Caco-2 (cell line): ENCODE measurements around the gene NDUFS7. TPM values are rescaled to one million over a fixed set of nuclear protein-coding genes. Genes with fewer than 3 reads are reported as not detected.
A peak's percentile ranks its signal among the peaks of the same experiment; 100 is the strongest.

Experiments
- BruUV-seq: library from RNA; stranded (reverse); fragments of 400-500 nt; replicated peaks from 2 replicates; lab custom pipeline; 2021; lab: Mats Ljungman, UMichigan
- CTCF ChIA-PET: fragments of 300-600 bp; sonication (Branson Sonifier 250); formaldehyde crosslinking; loops from one replicate; lab custom pipeline; 2022; ENCODE audit warnings: antibody characterized with exemption; lab: Charles Lee
- POLR2A ChIA-PET: fragments of 300-600 bp; sonication (Branson Sonifier 250); formaldehyde crosslinking; loops from one replicate; lab custom pipeline; 2022; ENCODE audit warnings: antibody characterized with exemption; lab: Charles Lee
- DNase-seq, 2 experiments: peaks; one replicate each; pipeline versions ENCODE4 v3.0.0 to v3.0.0-alpha.2; 2020 to 2022
- H3K27me3 ChIP-seq: replicated peaks from 2 replicates; pipeline ENCODE4 v1.6.0; 2011; ENCODE audit warnings: low read length; ENCODE audit not compliant: control insufficient read depth, insufficient read depth
- H3K36me3 ChIP-seq: 2 replicates; pipeline ENCODE4 v1.5.1; 2011; ENCODE audit warnings: low read length; ENCODE audit not compliant: control insufficient read depth, insufficient read depth
- H3K4me1 ChIP-seq: fragments of 250-450 bp; sonication (Bioruptor Pico); 2 replicates; pipeline ENCODE4 v1.5.1; 2020; ENCODE audit warnings: mild to moderate bottlenecking
- H3K4me3 ChIP-seq: 2 replicates; pipeline ENCODE4 v1.5.1; 2011; ENCODE audit warnings: low read depth, mild to moderate bottlenecking, control low read depth, low read length
- H3K9me3 ChIP-seq: fragments of 250-450 bp; sonication (Bioruptor Pico); 2 replicates; pipeline ENCODE4 v1.5.1; 2020; ENCODE audit warnings: mild to moderate bottlenecking, moderate library complexity
- H3K27ac Mint-ChIP-seq: one replicate; pipeline ENCODE4 v1.8.0; 2022; ENCODE audit warnings: mixed read lengths; ENCODE audit not compliant: unreplicated experiment
- H3K27me3 Mint-ChIP-seq: one replicate; pipeline ENCODE4 v1.8.0; 2022; ENCODE audit warnings: mixed read lengths; ENCODE audit not compliant: insufficient read depth, unreplicated experiment
- H3K36me3 Mint-ChIP-seq: one replicate; pipeline ENCODE4 v1.8.0; 2022; ENCODE audit warnings: mild to moderate bottlenecking, mixed read lengths; ENCODE audit not compliant: insufficient read depth, unreplicated experiment
- H3K4me1 Mint-ChIP-seq: one replicate; pipeline ENCODE4 v1.8.0; 2022; ENCODE audit warnings: low read depth, mixed read lengths; ENCODE audit not compliant: unreplicated experiment
- H3K4me3 Mint-ChIP-seq: one replicate; pipeline ENCODE4 v1.8.0; 2022; ENCODE audit warnings: mild to moderate bottlenecking, moderate library complexity, mixed read lengths; ENCODE audit not compliant: unreplicated experiment
- H3K9me3 Mint-ChIP-seq: one replicate; pipeline ENCODE4 v1.8.0; 2022; ENCODE audit warnings: mixed read lengths; ENCODE audit not compliant: unreplicated experiment
- CTCF ChIP-seq, 2 experiments: fragments of 200-600 bp in 1 of 2; IDR thresholded peaks; 1 replicate in 1 of 2; 2 replicates in 1 of 2; pipeline versions ENCODE4 v1.5.1 to v1.8.0; 2011 to 2022; ENCODE audit warnings: antibody characterized with exemption in 1 of 2, control low read depth in 1 of 2, inconsistent platforms in 1 of 2, low read depth in 1 of 2, low read length in 1 of 2, mild to moderate bottlenecking in 1 of 2, moderate library complexity in 1 of 2; ENCODE audit not compliant: insufficient read depth in 1 of 2, severe bottlenecking in 1 of 2, unreplicated experiment in 1 of 2
- intact Hi-C: fragments of 100-400 bp; cut with micrococcal nuclease; formaldehyde crosslinking; loops from one replicate; pipeline ENCODE4 v1.10.0; 2022; ENCODE audit not compliant: unreplicated experiment
- total RNA-seq: library from RNA; stranded (reverse); gene quantifications from 2 replicates; pipeline ENCODE4 v1.2.3, GENCODE V29; 2022

Gene NDUFS7
- total RNA-seq, 1 experiment from 2014 or later = 111 TPM

GRCh38 chr19:1396019-1396767 is 12.5 kb downstream of the NDUFS7 start:
- ChIA-PET CTCF (interaction anchor here (0.6 kb wide), 2 partner anchors 97 to 371 kb away, joined by 4 to 5 read pairs; no protein-coding TSS in a partner anchor), POLR2A (no interaction called here)
- Mint-ChIP-seq H3K27me3 (no peaks in the 10 kb centered on the region), H3K27ac (no peak overlapping the region), H3K9me3 (no peaks in the 10 kb centered on the region), H3K4me1 (no peaks in the 10 kb centered on the region), H3K4me3 (no peak overlapping the region), H3K36me3 (peaks cover 72% of the 10 kb centered on the region)
- Histone ChIP-seq H3K4me3 (no peak overlapping the region), H3K36me3 (peaks cover 2% of the 10 kb centered on the region; the same call in 1 of the 2 replicates), H3K9me3 (no peaks in the 10 kb centered on the region), H3K27me3 (no peaks in the 10 kb centered on the region), H3K4me1 (peaks cover 6% of the 10 kb centered on the region)
- intact Hi-C loops = no loop called here
- TF ChIP-seq CTCF (IDR thresholded peaks at IDR 0.05; ENCODE audit: insufficient read depth in 1 of 2, low read depth in 1 of 2, low read length in 1 of 2, severe bottlenecking in 1 of 2, unreplicated experiment in 1 of 2) = no peak
- BruUV-seq = no TSS peak
- DNase-seq = no peak

- no peaks in the 10 kb centered on the region for H3K9me3 ChIP-seq
- Mint-ChIP-seq H3K36me3 (peaks cover 64% of the 10 kb centered on the region), H3K4me3 (no peak overlapping the region), H3K27ac (no peak overlapping the region), H3K27me3 (no peaks in the 10 kb centered on the region), H3K9me3 (no peaks in the 10 kb centered on the region), H3K4me1 (no peaks in the 10 kb centered on the region)
- H3K4me1 ChIP-seq = peaks cover 9% of the 10 kb centered on the region
- H3K36me3 ChIP-seq = peaks cover 2% of the 10 kb centered on the region; the same call in 1 of the 2 replicates
- no peak for TF ChIP-seq CTCF (IDR thresholded peaks at IDR 0.05; ENCODE audit: insufficient read depth in 1 of 2, low read depth in 1 of 2, low read length in 1 of 2, severe bottlenecking in 1 of 2, unreplicated experiment in 1 of 2)
- H3K4me3 ChIP-seq = no peak overlapping the region
- intact Hi-C loops = no loop called here
- ChIA-PET POLR2A (no interaction called here), CTCF (interaction anchor here (0.6 kb wide), 2 partner anchors 96 to 372 kb away, joined by 4 to 5 read pairs; no protein-coding TSS in a partner anchor)
- no peak for DNase-seq
- no TSS peak for BruUV-seq
- H3K27me3 ChIP-seq = no peaks in the 10 kb centered on the region
Measured at GRCh38 chr19:1396768-1397679, 13.3 kb downstream of the NDUFS7 start.

- no peaks in the 10 kb centered on the region for H3K27me3 ChIP-seq
- H3K27ac Mint-ChIP-seq = no peak overlapping the region
- no peaks in the 10 kb centered on the region for H3K9me3 ChIP-seq
- intact Hi-C loops = no loop called here
- TF ChIP-seq CTCF (IDR thresholded peaks at IDR 0.05; ENCODE audit: insufficient read depth in 1 of 2, low read depth in 1 of 2, low read length in 1 of 2, severe bottlenecking in 1 of 2, unreplicated experiment in 1 of 2) = no peak
- H3K36me3 Mint-ChIP-seq = peaks cover 56% of the 10 kb centered on the region
- peaks cover 9% of the 10 kb centered on the region for H3K4me1 ChIP-seq
- CTCF ChIA-PET = no interaction called here
- H3K4me3 ChIP-seq = no peak overlapping the region
- H3K36me3 ChIP-seq = peaks cover 2% of the 10 kb centered on the region; the same call in 1 of the 2 replicates
- H3K9me3 Mint-ChIP-seq = no peaks in the 10 kb centered on the region
- no peaks in the 10 kb centered on the region for H3K4me1 Mint-ChIP-seq
- no peak for DNase-seq
- no peak overlapping the region for H3K4me3 Mint-ChIP-seq
- POLR2A ChIA-PET = no interaction called here
- no peaks in the 10 kb centered on the region for H3K27me3 Mint-ChIP-seq
- TSS peak; percentile 23 for BruUV-seq
Measured at GRCh38 chr19:1397838-1398237, 14.1 kb downstream of the NDUFS7 start.
